Measurements from ENCODE around the gene GTF3C5.
A peak's percentile ranks its signal among the peaks of the same experiment; 100 is the strongest.

GTF3C5 gene

GRCh38 chr9:133014696-133015095, 16.1 kb upstream of the GTF3C5 start:
- Histone ChIP-seq H3K9me3 (ENCODE audit: severe bottlenecking) (peaks cover 37% of the 10 kb centered on the region), H3K27ac (no peak overlapping the region), H3K27me3 (ENCODE audit: insufficient read depth, low read depth, severe bottlenecking) (peaks cover 38% of the 10 kb centered on the region), H3K36me3 (no peaks in the 10 kb centered on the region), H3K4me3 (ENCODE audit: low read depth, low read length) (no peak overlapping the region)
- no peak for DNase-seq
- TF ChIP-seq CTCF (IDR thresholded peaks at IDR 0.05; ENCODE audit: low read depth, low read length) = no peak

GRCh38 chr9:133023117-133023890, 7.5 kb upstream of the GTF3C5 start:
- Histone ChIP-seq H3K9me3 (ENCODE audit: severe bottlenecking) (no peaks in the 10 kb centered on the region), H3K36me3 (no peaks in the 10 kb centered on the region), H3K4me3 (ENCODE audit: low read depth, low read length) (no peak overlapping the region), H3K27me3 (ENCODE audit: insufficient read depth, low read depth, severe bottlenecking) (peaks cover 4% of the 10 kb centered on the region), H3K27ac (no peak overlapping the region)
- TF ChIP-seq CTCF (IDR thresholded peaks at IDR 0.05; ENCODE audit: low read depth, low read length) = no peak
- peak; percentile 41 for DNase-seq

- TF ChIP-seq CTCF (IDR thresholded peaks at IDR 0.05; ENCODE audit: low read depth, low read length) = no peak
- Histone ChIP-seq H3K36me3 (peaks cover 8% of the 10 kb centered on the region), H3K9me3 (ENCODE audit: severe bottlenecking) (peaks cover under 1% of the 10 kb centered on the region), H3K27ac (no peak overlapping the region), H3K27me3 (ENCODE audit: insufficient read depth, low read depth, severe bottlenecking) (no peaks in the 10 kb centered on the region), H3K4me3 (ENCODE audit: low read depth, low read length) (no peak overlapping the region)
- DNase-seq = no peak
These were observed 4.4 kb upstream of the GTF3C5 start for GRCh38 chr9:133026426-133026825.

GRCh38 chr9:133027134-133027533, 3.7 kb upstream of the GTF3C5 start:
- H3K36me3 ChIP-seq = peaks cover 15% of the 10 kb centered on the region
- no peak for DNase-seq
- H3K9me3 ChIP-seq (ENCODE audit: severe bottlenecking) = peaks cover 4% of the 10 kb centered on the region
- TF ChIP-seq CTCF (IDR thresholded peaks at IDR 0.05; ENCODE audit: low read depth, low read length) = no peak
- H3K4me3 ChIP-seq (ENCODE audit: low read depth, low read length) = no peak overlapping the region
- no peak overlapping the region for H3K27ac ChIP-seq
- H3K27me3 ChIP-seq (ENCODE audit: insufficient read depth, low read depth, severe bottlenecking) = no peaks in the 10 kb centered on the region

GRCh38 chr9:133028221-133028620, 2.6 kb upstream of the GTF3C5 start:
- Histone ChIP-seq H3K27me3 (ENCODE audit: insufficient read depth, low read depth, severe bottlenecking) (no peaks in the 10 kb centered on the region), H3K36me3 (peaks cover 26% of the 10 kb centered on the region), H3K9me3 (ENCODE audit: severe bottlenecking) (peaks cover 4% of the 10 kb centered on the region), H3K27ac (no peak overlapping the region), H3K4me3 (ENCODE audit: low read depth, low read length) (no peak overlapping the region)
- TF ChIP-seq CTCF (IDR thresholded peaks at IDR 0.05; ENCODE audit: low read depth, low read length) = no peak
- DNase-seq = no peak

- peaks cover 42% of the 10 kb centered on the region for H3K36me3 ChIP-seq
- H3K4me3 ChIP-seq (ENCODE audit: low read depth, low read length) = peak overlapping the region; percentile 95
- peak overlapping the region; percentile 67 for H3K27ac ChIP-seq
- DNase-seq = no peak
- H3K27me3 ChIP-seq (ENCODE audit: insufficient read depth, low read depth, severe bottlenecking) = no peaks in the 10 kb centered on the region
- peaks cover 4% of the 10 kb centered on the region for H3K9me3 ChIP-seq (ENCODE audit: severe bottlenecking)
- TF ChIP-seq CTCF (IDR thresholded peaks at IDR 0.05; ENCODE audit: low read depth, low read length) = no peak
These were observed 842 bp upstream of the GTF3C5 start for GRCh38 chr9:133029994-133030316.
